ENCODE results near the gene DBX2.

DBX2 gene

GRCh38 chr12:44979918-44980317 is 71.0 kb downstream of the DBX2 start:
- Histone ChIP-seq H3K4me1 (ENCODE audit: insufficient read depth, poor library complexity, severe bottlenecking) (no peaks in the 10 kb centered on the region), H3K27ac (ENCODE audit: poor library complexity, severe bottlenecking) (no peak overlapping the region), H3K9me3 (ENCODE audit: severe bottlenecking) (no peaks in the 10 kb centered on the region), H3K36me3 (ENCODE audit: low read depth) (no peaks in the 10 kb centered on the region), H3K27me3 (ENCODE audit: insufficient read depth, poor library complexity, severe bottlenecking) (peaks cover 29% of the 10 kb centered on the region), H3K4me3 (ENCODE audit: severe bottlenecking) (no peak overlapping the region)
- no peak for DNase-seq (ENCODE audit: low spot score)
- TF ChIP-seq CTCF (IDR thresholded peaks at IDR 0.05; ENCODE audit: poor library complexity, severe bottlenecking) = no peak
- no peak for ATAC-seq (ENCODE audit: low read depth)

GRCh38 chr12:44976246-44976645 is 74.7 kb downstream of the DBX2 start:
- Histone ChIP-seq H3K36me3 (ENCODE audit: low read depth) (no peaks in the 10 kb centered on the region), H3K27me3 (ENCODE audit: insufficient read depth, poor library complexity, severe bottlenecking) (peaks cover 20% of the 10 kb centered on the region), H3K9me3 (ENCODE audit: severe bottlenecking) (no peaks in the 10 kb centered on the region), H3K4me3 (ENCODE audit: severe bottlenecking) (no peak overlapping the region), H3K4me1 (ENCODE audit: insufficient read depth, poor library complexity, severe bottlenecking) (no peaks in the 10 kb centered on the region), H3K27ac (ENCODE audit: poor library complexity, severe bottlenecking) (no peak overlapping the region)
- DNase-seq (ENCODE audit: low spot score) (no peak), ATAC-seq (ENCODE audit: low read depth) (no peak)
- TF ChIP-seq CTCF (IDR thresholded peaks at IDR 0.05; ENCODE audit: poor library complexity, severe bottlenecking) = no peak

- H3K9me3 ChIP-seq (ENCODE audit: severe bottlenecking) = no peaks in the 10 kb centered on the region
- no peak overlapping the region for H3K27ac ChIP-seq (ENCODE audit: poor library complexity, severe bottlenecking)
- H3K4me3 ChIP-seq (ENCODE audit: severe bottlenecking) = no peak overlapping the region
- H3K4me1 ChIP-seq (ENCODE audit: insufficient read depth, poor library complexity, severe bottlenecking) = no peaks in the 10 kb centered on the region
- TF ChIP-seq CTCF (IDR thresholded peaks at IDR 0.05; ENCODE audit: poor library complexity, severe bottlenecking) = peak; percentile 48
- ATAC-seq (ENCODE audit: low read depth) (peak; percentile 57; the same call in 2 of the 3 replicates), DNase-seq (ENCODE audit: low spot score) (no peak)
- H3K27me3 ChIP-seq (ENCODE audit: insufficient read depth, poor library complexity, severe bottlenecking) = no peaks in the 10 kb centered on the region
- H3K36me3 ChIP-seq (ENCODE audit: low read depth) = no peaks in the 10 kb centered on the region
Observed at GRCh38 chr12:44972746-44973421, 78.0 kb downstream of the DBX2 start.

- DNase-seq (ENCODE audit: low spot score) = no peak
- Histone ChIP-seq H3K27me3 (ENCODE audit: insufficient read depth, poor library complexity, severe bottlenecking) (no peaks in the 10 kb centered on the region), H3K36me3 (ENCODE audit: low read depth) (no peaks in the 10 kb centered on the region), H3K27ac (ENCODE audit: poor library complexity, severe bottlenecking) (no peak overlapping the region), H3K4me1 (ENCODE audit: insufficient read depth, poor library complexity, severe bottlenecking) (no peaks in the 10 kb centered on the region), H3K4me3 (ENCODE audit: severe bottlenecking) (no peak overlapping the region), H3K9me3 (ENCODE audit: severe bottlenecking) (no peaks in the 10 kb centered on the region)
- no peak for ATAC-seq (ENCODE audit: low read depth)
- TF ChIP-seq CTCF (IDR thresholded peaks at IDR 0.05; ENCODE audit: poor library complexity, severe bottlenecking) = no peak
Observed at GRCh38 chr12:44968965-44969364, 81.9 kb downstream of the DBX2 start.

Data from RWPE2 (cell line).